Measurements from ENCODE around the gene GCNT2. TPM values are rescaled to one million over a fixed set of nuclear protein-coding genes. Genes with fewer than 3 reads are reported as not detected.
"Not testable (repeated sequence)": the region's sequence is repeated elsewhere in the genome, so short reads cannot be mapped to it uniquely, and the experiment has no call there.

Gene GCNT2
- total and polyA plus RNA-seq, 2 of the 8 experiments (the other 6 are each of a cell fraction or from before 2014, with no cell fraction given): 19.3 to 52.5 TPM

GRCh38 chr6:10486944-10487588 is 34.1 kb upstream of the GCNT2 start:
- not testable (repeated sequence) for FAIRE-seq; H4K5ac ChIP-seq (ENCODE audit: insufficient read length, low read depth, low read length); DNase-seq (ENCODE audit: low read depth in 1 of 2, low spot score in 2 of 2); H2AK5ac ChIP-seq (ENCODE audit: low read depth, low read length); H3K56ac ChIP-seq (replicated peaks; ENCODE audit: insufficient read length, low read depth, low read length); H3K23me2 ChIP-seq (ENCODE audit: low read depth, low read length); H2BK15ac ChIP-seq (ENCODE audit: low read length); H3K14ac ChIP-seq (ENCODE audit: insufficient read length); H3K23ac ChIP-seq (ENCODE audit: insufficient read length); H3K4me1 ChIP-seq (replicated peaks in 1 of 4; ENCODE audit: control insufficient read depth in 3 of 4, insufficient read depth in 4 of 4, low read length in 3 of 4); H3K79me1 ChIP-seq (ENCODE audit: low read depth, low read length); H3K9ac ChIP-seq (replicated peaks in 1 of 4; ENCODE audit: extremely low read depth in 1 of 4, low read depth in 3 of 4, low read length in 3 of 4); H2BK5ac ChIP-seq (ENCODE audit: low read depth, low read length); H2BK20ac ChIP-seq (ENCODE audit: low read length); H4K91ac ChIP-seq (replicated peaks; ENCODE audit: insufficient read length, low read length); H2AFZ ChIP-seq (ENCODE audit: low read length); H3K36me3 ChIP-seq (ENCODE audit: control insufficient read depth in 2 of 4, insufficient read depth in 4 of 4, low read length in 3 of 4); H3K18ac ChIP-seq (ENCODE audit: extremely low read depth, low read length); H4K8ac ChIP-seq (ENCODE audit: extremely low read depth, insufficient read depth, low read length); H3K9me3 ChIP-seq (ENCODE audit: insufficient read depth in 2 of 2, low read depth in 1 of 2, low read length in 1 of 2); H2BK120ac ChIP-seq (replicated peaks; ENCODE audit: low read depth, low read length); H3K79me2 ChIP-seq (ENCODE audit: control insufficient read depth in 1 of 2, insufficient read depth in 2 of 2, low read length in 2 of 2); H3K4ac ChIP-seq (replicated peaks; ENCODE audit: insufficient read length, low read depth, low read length); H2BK12ac ChIP-seq (ENCODE audit: low read depth, low read length); H4K20me1 ChIP-seq (replicated peaks in 1 of 2; ENCODE audit: control insufficient read depth in 1 of 2, insufficient read depth in 2 of 2, low read length in 2 of 2); H3K27me3 ChIP-seq (replicated peaks in 1 of 4; ENCODE audit: control insufficient read depth in 3 of 4, extremely low read depth in 1 of 4, insufficient read depth in 3 of 4, low read length in 3 of 4); H3K27ac ChIP-seq (ENCODE audit: low read depth, low read length)
- CTCF ChIA-PET (ENCODE audit: partially characterized antibody): interaction anchor here (1.0 to 4.2 kb wide), 11 partner anchors 8 to 251 kb away, joined by 3 to 37 read pairs (median 3); no protein-coding TSS in a partner anchor
- Histone ChIP-seq H3K4me3 (ENCODE audit: extremely low read depth in 1 of 4, insufficient read depth in 2 of 4, low read depth in 3 of 4, low read length in 4 of 4) (peak overlapping the region in 1 of 4 experiments; percentile 54; a peak in 2 of 8 replicates), H3K4me2 (ENCODE audit: insufficient read depth in 1 of 2, low read depth in 2 of 2, low read length in 2 of 2) (peak overlapping the region in 1 of 2 experiments; percentile 51; a peak in 1 of 4 replicates)
- POLR2A ChIA-PET (ENCODE audit: partially characterized antibody): interaction anchor here (1.1 to 1.4 kb wide), 4 partner anchors 12 to 173 kb away, joined by 3 to 5 read pairs (median 4); no protein-coding TSS in a partner anchor
- TF ChIP-seq SP1 (IDR thresholded peaks at IDR 0.05; ENCODE audit: low read depth, low read length): 0 out of 2 replicates have a peak, but pooled peaks have one; percentile 54
- 87% methylated on average over 9 of the region's 9 CpGs; no CpG with 5 or more reads in 1 of the 2 experiments for WGBS, 2 experiments (ENCODE audit: extremely low coverage in 1 of 2, insufficient coverage in 1 of 2, insufficient read length in 1 of 2, insufficient replicate concordance in 2 of 2, low coverage in 1 of 2, low lambda C conversion rate in 2 of 2, missing lambda C conversion rate in 1 of 2)
